C4-2B (cell line): ENCODE data around the gene MTA1.

Experiments used
- H3K27ac ChIP-seq: fragments of 450-650 bp; 2 replicates; pipeline ENCODE4 v1.5.1; 2017
- ZFX ChIP-seq: fragments of 450-650 bp; IDR thresholded peaks from 2 replicates; pipeline ENCODE4 v1.6.1; 2017
- TF ChIP-seq, protein P1 (sequence below): fragments of 450-650 bp; conservative IDR thresholded peaks from 2 replicates; pipeline ENCODE4 v1.5.1; 2017; ENCODE audit warnings: mild to moderate bottlenecking

Gene MTA1

DNA sequence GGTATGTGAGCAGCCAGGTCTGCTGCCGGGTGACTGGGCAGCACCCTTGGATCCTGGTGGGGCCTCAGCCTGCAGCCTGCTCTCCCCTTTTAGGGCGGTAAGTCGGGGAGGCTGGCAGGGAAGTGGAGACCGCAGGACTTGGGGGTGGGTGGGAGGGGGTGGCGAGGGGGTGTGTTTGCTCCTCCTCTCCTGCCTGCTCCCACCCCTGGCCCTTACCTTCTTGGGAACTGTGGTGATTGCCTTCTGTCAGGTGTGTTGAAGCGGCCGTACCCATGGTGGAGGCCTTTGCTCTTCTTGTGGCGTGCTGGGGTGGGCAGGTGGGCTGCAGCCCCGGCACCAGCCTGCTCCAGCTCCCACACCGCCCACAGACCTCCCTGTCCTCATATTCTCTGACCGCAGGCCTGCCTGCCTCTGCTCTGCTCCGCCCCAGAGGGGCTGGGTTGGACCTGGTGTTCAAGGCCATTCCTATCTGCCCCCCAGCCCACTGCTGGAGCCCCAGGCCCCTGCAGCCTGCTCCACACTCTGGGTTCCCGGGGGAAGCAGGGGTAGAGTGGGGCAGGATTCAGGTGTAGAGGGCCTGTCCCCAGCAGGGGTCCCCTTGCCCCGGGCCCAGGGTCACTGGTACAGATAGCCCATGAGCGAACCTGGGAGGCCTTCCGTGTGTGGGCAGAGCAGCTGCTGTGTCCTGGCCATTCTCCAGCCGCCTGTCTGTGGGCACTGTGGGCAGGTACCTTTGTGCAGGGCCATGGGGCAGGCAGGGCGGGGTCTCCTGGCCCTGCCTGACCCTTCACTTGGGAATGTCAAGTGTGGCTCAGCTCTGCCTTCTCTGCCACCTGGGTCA is 76.6 kb downstream of the MTA1 start:
- H3K27ac ChIP-seq: peak overlapping the region; percentile 83

DNA sequence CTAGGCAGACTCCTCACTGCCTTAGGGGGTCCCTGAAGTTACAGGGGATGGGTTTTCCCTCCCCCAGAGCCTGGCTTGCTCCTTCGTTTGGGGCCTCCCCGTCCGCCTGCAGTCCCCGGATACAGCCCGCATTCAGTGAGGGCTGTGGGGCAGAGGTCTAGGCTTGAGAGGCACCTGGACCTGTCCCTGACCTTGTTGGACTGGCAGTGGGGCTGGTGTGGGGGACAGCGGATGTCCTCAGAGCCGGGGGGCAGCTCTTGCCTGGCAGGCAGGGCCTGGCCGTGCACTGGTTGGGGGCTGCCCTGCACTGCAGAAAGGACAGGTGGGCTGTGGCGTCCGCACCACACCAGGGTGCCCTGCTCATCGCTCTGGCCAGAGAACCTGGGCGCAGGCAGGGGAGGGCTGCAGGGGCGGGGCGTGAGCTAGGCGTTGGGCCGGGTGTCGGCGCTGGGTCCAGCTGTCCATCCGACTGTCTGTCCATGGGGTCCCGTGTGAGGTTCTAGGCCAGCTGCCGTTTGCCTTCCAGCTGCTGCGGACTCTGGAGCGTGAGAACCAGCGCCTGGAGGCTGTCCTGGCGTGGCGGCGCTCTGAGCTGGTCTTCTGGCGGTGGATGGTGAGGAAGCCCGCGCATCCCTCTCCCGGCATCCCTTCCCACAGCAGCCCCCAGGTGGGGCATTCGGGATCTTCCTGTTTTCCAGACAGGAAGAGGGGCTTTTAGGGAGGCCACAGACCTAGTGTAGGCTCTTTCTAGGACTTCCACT is 77.4 kb downstream of the MTA1 start:
- no peak for TF ChIP-seq ZFX
- H3K27ac ChIP-seq: peak overlapping the region; percentile 83; the same call in 1 of the 2 replicates

More for the DNA sequence above, 76.6 kb downstream of the MTA1 start:
- TF ChIP-seq, protein P1, sequence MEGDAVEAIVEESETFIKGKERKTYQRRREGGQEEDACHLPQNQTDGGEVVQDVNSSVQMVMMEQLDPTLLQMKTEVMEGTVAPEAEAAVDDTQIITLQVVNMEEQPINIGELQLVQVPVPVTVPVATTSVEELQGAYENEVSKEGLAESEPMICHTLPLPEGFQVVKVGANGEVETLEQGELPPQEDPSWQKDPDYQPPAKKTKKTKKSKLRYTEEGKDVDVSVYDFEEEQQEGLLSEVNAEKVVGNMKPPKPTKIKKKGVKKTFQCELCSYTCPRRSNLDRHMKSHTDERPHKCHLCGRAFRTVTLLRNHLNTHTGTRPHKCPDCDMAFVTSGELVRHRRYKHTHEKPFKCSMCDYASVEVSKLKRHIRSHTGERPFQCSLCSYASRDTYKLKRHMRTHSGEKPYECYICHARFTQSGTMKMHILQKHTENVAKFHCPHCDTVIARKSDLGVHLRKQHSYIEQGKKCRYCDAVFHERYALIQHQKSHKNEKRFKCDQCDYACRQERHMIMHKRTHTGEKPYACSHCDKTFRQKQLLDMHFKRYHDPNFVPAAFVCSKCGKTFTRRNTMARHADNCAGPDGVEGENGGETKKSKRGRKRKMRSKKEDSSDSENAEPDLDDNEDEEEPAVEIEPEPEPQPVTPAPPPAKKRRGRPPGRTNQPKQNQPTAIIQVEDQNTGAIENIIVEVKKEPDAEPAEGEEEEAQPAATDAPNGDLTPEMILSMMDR: no peak
- TF ChIP-seq ZFX: no peak

DNA sequence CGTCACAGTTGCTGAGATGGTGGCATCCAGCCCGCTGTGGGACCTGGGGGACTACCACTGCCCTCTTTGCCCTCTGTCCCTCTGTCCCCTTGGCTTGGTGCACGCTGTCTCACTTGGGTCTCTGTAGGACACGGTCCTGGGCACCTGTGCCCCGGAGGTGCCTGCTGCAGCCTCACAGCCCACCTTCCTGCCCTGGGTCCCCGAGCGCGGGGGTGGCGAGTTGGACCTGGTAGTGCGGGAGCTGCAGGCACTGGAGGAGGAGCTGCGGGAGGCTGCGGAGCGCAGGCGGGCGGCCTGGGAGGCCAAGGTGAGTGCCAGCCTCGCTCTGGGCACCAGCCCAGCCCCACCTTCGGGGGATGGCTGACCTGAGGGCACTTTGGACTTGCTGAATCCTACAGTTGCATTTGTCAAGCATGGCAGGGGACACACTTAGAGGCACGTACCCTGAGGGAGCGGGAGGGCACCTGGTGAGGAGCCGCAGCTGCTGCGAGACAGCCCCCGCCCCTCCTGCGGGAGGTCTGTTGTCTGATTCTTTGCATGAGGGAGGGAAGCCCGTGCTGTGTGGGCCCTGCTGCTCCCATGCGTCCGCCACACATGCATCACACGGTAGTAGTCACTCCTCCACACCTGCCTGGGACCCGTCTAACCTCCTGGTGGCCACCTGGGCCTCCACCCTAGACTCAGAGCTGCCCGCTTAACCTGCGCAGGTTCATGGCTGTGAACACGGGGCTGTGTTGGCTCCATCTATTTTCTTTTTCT is 78.2 kb downstream of the MTA1 start:
- no peak overlapping the region for H3K27ac ChIP-seq
- TF ChIP-seq ZFX: no peak
- TF ChIP-seq, protein P1: no peak

DNA sequence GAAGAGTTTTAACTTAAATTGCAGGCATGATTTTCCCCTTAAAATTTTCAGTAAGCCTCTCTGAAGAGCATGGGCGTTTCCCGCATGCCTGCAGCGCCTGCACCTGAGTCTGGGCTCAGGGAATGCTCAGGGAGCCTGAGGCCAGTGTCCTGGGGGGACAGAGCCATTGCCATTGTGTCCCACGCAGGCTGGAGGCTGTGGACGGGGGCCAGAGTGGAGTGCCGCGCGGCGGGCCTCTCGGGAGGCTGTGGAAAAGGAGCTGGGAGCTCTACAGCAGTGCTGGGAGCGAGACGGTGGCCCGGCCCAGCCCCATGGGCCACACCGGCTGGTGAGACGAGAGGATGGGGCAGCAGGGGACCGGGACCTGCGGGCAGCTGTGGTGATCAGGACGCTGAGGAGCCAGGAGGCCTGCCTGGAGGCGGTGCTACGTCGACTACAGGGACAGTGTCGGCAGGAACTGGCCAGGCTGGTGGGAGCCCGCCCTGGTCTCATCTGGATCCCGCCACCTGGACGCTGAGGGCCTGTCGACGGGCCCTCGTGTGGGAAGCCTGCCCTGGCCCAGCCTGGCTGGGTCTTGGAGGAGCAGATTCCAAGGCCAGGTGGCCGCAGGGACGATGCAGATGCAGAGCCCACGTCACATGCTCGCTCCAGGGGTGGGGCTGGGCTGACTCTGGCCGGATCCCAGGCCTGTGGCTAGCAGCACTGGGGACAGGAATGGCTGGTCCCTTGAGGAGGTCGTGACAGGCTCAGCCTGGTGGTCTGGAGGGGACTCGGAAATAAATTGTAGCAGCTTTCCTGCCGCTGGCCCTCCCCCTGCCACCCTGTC is 79.0 kb downstream of the MTA1 start:
- TF ChIP-seq, protein P1: no peak
- no peak for TF ChIP-seq ZFX
- H3K27ac ChIP-seq: no peak overlapping the region

DNA sequence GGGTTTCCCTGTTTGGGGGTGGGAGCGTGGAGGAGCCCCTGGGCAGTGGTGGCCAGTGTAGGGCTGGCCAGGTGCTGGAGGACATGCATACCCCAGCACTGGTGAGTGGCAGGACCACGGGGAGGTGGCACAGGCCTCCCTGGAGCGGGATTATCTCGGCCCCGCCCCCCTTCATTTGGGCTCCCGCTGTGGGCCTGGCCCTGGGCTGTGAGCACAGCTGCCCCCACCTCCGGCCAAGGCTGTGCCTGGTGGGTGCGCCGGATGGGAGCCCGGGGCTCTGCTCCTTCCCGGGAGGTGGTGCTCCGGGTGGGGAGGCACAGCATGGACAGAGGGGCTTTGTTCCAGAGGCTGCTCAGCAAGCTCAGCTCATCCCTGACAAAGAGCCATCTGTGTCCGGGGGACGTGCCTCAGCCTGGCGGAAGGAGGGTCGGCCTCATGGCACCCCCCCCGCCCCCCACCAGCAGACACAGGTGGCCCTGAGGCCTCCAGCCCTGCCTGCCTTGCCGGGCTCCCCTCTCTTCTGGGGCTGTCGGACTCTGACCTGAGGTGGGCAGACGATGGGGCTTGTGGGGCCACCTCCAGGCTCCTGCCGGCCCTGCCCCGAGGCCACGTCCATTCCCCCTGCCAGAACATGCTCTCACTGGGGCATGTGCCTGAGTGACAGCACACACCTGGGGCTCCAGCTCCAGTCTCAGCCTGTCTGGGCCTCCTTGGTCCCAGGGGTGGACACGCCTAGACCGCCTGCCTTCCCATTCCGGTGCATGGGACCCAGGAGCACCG is 79.8 kb downstream of the MTA1 start:
- H3K27ac ChIP-seq: no peak overlapping the region
- TF ChIP-seq, protein P1: no peak

DNA sequence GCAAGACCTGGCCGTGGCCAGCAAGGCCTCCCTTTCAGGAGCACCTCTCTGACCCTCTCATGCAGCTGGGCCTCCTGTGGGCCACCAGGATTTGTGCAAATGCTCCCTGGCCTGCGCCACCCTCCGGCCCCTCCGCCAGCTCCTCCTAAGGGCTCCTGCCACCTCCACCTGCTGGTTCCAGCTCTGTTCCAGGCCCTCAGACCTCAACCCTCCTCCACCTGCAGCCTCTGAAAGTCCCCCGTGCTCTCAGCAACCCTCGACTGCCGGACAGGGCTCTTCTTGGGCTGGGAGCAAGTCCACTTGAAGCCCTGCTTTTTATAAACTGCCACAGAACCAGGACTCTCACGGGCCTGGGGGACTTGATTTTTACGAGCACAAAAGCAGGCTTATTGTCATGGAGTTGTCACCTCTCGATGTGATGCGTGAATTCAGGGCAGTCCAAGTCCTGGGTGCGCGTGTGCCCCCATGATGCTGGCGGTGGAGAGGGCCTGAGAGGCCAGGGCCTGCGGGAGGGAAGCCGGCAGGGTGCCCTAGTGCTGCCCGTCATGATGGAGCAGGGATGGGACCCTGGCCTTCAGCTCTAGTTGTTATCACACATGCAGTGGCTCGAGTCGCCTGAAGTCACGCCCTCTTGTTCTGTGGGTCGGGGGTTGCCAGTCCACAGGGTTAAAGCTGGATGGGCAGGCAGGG is 80.6 kb downstream of the MTA1 start:
- no peak overlapping the region for H3K27ac ChIP-seq
- TF ChIP-seq, protein P1: no peak
- no peak for TF ChIP-seq ZFX
